ENCODE measurements around the gene PKP3. TPM values are rescaled to one million over a fixed set of nuclear protein-coding genes. Genes with fewer than 3 reads are reported as not detected.

PKP3 gene
- total and polyA plus RNA-seq, 9 of the 15 experiments (the other 6 are each of a cell fraction or from before 2014, with no cell fraction given) = 0.11 to 110 (median 30.7) TPM

DNA sequence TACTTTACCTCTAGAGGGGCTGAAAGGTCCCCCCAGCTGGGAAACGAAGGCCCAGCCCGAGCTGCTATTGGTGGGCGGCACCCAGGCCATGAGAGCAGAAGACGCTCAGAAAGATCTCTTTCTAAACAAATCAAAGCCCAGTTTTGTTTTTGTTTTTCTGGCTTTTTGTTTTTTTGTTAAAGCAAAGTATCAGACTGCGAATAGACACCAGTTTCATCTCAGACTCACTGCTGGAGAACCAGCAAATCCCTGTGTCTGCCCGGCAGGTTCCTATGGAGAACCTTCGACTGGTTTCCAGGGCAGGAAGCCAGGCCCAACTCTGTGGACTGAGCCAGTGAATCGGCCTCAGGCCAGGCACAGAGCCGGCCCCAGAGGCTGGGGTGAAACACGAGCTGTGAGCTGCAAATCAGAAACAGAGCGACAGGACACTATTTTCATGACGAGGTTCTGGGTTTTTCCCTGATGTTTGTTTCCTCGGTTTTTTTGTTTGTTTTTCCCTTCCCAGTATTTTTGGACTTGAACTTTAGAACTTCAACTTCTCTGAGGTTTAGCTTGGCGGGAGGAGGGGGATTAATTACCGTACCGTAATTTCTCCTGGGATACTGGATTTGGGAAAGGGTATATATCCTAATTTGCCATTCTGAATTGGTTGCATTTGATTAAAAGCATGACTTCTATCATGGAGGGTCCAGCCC lies 40.7 kb upstream of the PKP3 start (continued):
- TF ChIP-seq CHD4 (IDR thresholded peaks at IDR 0.05; ENCODE audit: insufficient read depth, insufficient replicate concordance, low read depth, low read length, poor library complexity, severe bottlenecking) (no peak), ZNF354B (CRISPR knock-in tag; IDR thresholded peaks at IDR 0.05) (no peak), NR4A1 (CRISPR knock-in tag; IDR thresholded peaks at IDR 0.05) (no peak), NR4A1 (tag; IDR thresholded peaks at IDR 0.05) (no peak), ZNF583 (CRISPR knock-in tag; IDR thresholded peaks at IDR 0.05) (peak; percentile 56; the same call in 1 of the 2 replicates), PBX2 (CRISPR knock-in tag; IDR thresholded peaks at IDR 0.05; ENCODE audit: low read depth) (no peak), PBX2 (tag; conservative IDR thresholded peaks at IDR 0.05; ENCODE audit: low read depth) (no peak), NFIC (IDR thresholded peaks at IDR 0.05) (peak; percentile 27; the same call in 1 of the 2 replicates), CREB1 (IDR thresholded peaks at IDR 0.05) (no peak), CREB1 (CRISPR knock-in tag; IDR thresholded peaks at IDR 0.05) (no peak), FOSL1 (tag; conservative IDR thresholded peaks at IDR 0.05) (0 out of 2 replicates have a peak, but pooled peaks have one; percentile 25), ZNF695 (CRISPR knock-in tag; IDR thresholded peaks at IDR 0.05) (no peak), ZNF41 (CRISPR knock-in tag; conservative IDR thresholded peaks at IDR 0.05) (0 out of 2 replicates have a peak, but pooled peaks have one; percentile 18), ZNF766 (CRISPR knock-in tag; conservative IDR thresholded peaks at IDR 0.05) (0 out of 2 replicates have a peak, but pooled peaks have one; percentile 18), GABPB1 (CRISPR knock-in tag; IDR thresholded peaks at IDR 0.05) (no peak), ZFP1 (CRISPR knock-in tag; IDR thresholded peaks at IDR 0.05) (0 out of 2 replicates have a peak, but pooled peaks have one; percentile 23), SMAD4 (CRISPR knock-in tag; conservative IDR thresholded peaks at IDR 0.05) (peak; percentile 38; the same call in 1 of the 2 replicates), XRCC5 (IDR thresholded peaks at IDR 0.05; ENCODE audit: low read depth, low read length) (no peak), RNF219 (CRISPR knock-in tag; IDR thresholded peaks at IDR 0.05) (no peak), PREB (CRISPR knock-in tag; IDR thresholded peaks at IDR 0.05) (no peak), ILK (tag; IDR thresholded peaks at IDR 0.05; ENCODE audit: borderline replicate concordance, low read depth) (no peak), ZNF507 (tag; conservative IDR thresholded peaks at IDR 0.05) (no peak), KHSRP (IDR thresholded peaks at IDR 0.05) (no peak)
- TF ChIP-seq, protein P1, sequence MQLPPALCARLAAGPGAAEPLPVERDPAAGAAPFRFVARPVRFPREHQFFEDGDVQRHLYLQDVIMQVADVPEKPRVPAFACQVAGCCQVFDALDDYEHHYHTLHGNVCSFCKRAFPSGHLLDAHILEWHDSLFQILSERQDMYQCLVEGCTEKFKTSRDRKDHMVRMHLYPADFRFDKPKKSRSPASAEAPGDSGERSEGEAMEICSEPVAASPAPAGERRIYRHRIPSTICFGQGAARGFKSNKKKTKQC (CRISPR knock-in tag; IDR thresholded peaks at IDR 0.05) = no peak

Measured in K562 (cell line).